ENCODE results near the gene ARMC5.

DNA sequence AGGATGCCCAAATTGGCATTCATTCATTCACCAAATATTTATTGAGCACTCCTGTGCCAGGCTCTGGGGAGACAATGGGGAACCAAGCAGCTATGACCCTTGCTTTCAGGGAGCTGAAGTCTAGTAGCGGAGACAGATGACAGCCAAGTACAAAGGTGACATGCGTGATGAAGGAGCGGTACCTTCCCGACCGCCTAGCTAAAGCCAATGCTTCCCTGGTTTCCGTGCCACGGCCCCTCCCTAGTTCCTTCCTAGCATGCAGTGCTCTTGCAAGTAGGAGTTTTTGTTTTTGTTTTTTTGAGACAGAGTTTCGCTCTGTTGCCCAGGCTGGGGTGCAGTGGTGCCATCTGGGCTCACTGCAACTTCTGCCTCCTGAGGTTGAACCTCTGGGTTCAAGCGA is 20.4 kb downstream of the ARMC5 start:
- TF ChIP-seq, protein P1, sequence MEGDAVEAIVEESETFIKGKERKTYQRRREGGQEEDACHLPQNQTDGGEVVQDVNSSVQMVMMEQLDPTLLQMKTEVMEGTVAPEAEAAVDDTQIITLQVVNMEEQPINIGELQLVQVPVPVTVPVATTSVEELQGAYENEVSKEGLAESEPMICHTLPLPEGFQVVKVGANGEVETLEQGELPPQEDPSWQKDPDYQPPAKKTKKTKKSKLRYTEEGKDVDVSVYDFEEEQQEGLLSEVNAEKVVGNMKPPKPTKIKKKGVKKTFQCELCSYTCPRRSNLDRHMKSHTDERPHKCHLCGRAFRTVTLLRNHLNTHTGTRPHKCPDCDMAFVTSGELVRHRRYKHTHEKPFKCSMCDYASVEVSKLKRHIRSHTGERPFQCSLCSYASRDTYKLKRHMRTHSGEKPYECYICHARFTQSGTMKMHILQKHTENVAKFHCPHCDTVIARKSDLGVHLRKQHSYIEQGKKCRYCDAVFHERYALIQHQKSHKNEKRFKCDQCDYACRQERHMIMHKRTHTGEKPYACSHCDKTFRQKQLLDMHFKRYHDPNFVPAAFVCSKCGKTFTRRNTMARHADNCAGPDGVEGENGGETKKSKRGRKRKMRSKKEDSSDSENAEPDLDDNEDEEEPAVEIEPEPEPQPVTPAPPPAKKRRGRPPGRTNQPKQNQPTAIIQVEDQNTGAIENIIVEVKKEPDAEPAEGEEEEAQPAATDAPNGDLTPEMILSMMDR (IDR thresholded peaks at IDR 0.05; ENCODE audit: low read length), result no peak
- TF ChIP-seq EZH2 (optimal IDR thresholded peaks at IDR 0.05; ENCODE audit: low read depth, low read length) (no peak), EZH2phosphoT487 (IDR thresholded peaks at IDR 0.05; ENCODE audit: low read length) (no peak)
